C4-2B (cell line): ENCODE measurements around the gene RNF214.

Source experiments
- ZFX ChIP-seq: fragments of 450-650 bp; IDR thresholded peaks from 2 replicates; pipeline ENCODE4 v1.6.1; 2017
- TF ChIP-seq, protein P1 (sequence below): fragments of 450-650 bp; conservative IDR thresholded peaks from 2 replicates; pipeline ENCODE4 v1.5.1; 2017; ENCODE audit warnings: mild to moderate bottlenecking

GRCh38 chr11:117201658-117202305 is 30.7 kb upstream of the RNF214 start:
- TF ChIP-seq, protein P1, sequence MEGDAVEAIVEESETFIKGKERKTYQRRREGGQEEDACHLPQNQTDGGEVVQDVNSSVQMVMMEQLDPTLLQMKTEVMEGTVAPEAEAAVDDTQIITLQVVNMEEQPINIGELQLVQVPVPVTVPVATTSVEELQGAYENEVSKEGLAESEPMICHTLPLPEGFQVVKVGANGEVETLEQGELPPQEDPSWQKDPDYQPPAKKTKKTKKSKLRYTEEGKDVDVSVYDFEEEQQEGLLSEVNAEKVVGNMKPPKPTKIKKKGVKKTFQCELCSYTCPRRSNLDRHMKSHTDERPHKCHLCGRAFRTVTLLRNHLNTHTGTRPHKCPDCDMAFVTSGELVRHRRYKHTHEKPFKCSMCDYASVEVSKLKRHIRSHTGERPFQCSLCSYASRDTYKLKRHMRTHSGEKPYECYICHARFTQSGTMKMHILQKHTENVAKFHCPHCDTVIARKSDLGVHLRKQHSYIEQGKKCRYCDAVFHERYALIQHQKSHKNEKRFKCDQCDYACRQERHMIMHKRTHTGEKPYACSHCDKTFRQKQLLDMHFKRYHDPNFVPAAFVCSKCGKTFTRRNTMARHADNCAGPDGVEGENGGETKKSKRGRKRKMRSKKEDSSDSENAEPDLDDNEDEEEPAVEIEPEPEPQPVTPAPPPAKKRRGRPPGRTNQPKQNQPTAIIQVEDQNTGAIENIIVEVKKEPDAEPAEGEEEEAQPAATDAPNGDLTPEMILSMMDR, result no peak
- no peak for TF ChIP-seq ZFX
